ENCODE measurements around the gene KYAT1.

KYAT1 gene

GRCh38 chr9:128906741-128907140 lies 25.0 kb upstream of the KYAT1 start:
- no peak for FAIRE-seq

- no peak for FAIRE-seq
Observed at GRCh38 chr9:128905964-128906363, 24.2 kb upstream of the KYAT1 start.

DNA sequence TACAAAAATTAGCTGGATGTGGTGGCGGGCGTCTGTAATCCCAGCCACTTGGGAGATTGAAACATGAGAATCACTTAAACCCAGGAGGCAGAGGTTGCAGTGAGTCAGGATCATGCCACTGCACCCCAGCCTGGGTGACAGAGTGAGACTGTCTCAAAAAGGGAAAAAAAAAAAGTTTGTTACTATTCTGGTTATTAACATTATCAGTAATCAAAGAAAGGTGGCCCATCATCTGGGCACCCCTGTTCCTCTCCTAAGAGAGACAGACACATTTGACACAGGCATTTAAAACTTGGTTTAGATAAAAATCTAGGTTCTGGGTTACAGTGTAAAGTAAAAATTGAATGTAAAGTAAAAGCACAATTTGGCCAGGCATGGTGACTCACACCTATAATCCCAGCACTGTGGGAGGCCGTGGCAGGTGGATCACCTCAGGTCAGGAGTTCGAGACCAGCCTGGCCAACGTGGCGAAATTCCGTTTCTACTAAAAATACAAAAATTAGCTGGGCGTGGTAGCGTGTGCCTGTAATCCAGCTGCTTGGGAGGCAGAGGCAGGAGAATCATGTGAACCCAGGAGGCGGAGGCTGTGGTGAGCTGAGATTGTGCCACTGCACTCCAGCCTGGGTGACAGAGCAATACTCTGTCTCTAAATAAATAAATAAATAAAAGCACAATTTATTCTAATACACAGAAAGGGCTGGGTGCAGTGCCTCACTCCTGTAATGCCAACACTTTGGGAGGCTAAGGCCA lies 22.3 kb upstream of the KYAT1 start:
- FAIRE-seq = no peak

DNA sequence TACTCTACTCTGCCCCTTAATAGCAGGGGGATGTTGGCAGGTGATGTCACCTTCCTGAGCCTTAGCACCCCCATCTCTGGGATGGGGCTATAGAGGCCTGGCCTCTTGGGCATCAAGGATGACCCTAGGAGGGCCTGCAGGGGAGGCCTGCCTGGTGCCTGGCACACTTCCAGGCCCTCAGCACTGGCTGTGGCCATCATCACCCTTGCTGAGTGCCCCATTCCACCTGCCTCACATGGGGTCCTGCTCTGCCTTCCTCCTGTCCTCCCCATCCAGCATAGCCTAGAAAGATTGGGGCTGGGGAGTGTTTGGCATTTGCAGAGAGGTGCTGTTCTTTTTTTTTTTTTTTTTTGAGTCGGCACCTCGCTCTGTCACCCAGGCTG lies 21.3 kb upstream of the KYAT1 start:
- FAIRE-seq = no peak

GRCh38 chr9:128902351-128903078 lies 20.8 kb upstream of the KYAT1 start:
- FAIRE-seq = no peak

DNA sequence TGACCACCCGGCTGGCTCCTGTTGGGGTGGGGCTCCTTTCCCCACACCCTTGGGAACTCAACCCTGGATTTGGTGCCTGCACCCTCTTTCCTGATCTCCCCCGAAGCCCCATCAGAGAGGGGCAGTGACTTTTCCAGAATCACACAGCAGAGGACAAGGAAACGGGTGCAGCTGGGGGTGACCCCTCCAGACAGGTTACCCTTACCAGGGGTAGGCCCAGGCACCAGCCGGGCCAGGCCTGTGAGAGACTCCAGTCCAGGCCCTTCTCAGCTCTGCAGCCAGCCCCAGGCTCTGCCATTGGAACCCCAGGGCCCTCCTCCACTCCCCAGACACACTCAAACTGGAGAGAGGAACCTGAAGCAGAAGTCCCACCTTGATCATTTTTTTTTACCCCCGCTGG lies 20.1 kb upstream of the KYAT1 start:
- no peak for FAIRE-seq

DNA sequence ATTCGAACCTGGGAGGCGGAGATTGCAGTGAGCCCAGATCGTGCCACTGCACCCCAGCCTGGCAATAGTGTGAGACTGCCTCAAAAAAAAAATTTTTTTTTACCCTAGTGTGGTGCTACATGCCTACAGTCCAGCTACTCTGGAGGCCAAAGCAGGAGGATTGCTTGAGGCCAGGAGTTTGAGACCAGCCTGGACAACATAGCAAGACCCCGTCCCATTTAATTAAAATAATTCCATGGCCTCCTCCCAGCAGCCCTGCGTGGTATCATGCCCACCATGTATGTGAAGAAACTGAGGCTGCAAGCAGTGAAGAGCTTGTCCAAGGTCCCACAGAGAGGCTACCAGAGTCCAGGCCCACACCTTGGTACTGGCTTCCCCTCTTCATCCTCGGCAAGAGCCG lies 19.6 kb upstream of the KYAT1 start:
- FAIRE-seq = no peak

- FAIRE-seq = no peak
Observed at GRCh38 chr9:128899566-128900322, 18.0 kb upstream of the KYAT1 start.

- no peak for FAIRE-seq
Observed at GRCh38 chr9:128898845-128899565, 17.3 kb upstream of the KYAT1 start.

- no peak for FAIRE-seq
Observed at GRCh38 chr9:128898382-128898781, 16.6 kb upstream of the KYAT1 start.

DNA sequence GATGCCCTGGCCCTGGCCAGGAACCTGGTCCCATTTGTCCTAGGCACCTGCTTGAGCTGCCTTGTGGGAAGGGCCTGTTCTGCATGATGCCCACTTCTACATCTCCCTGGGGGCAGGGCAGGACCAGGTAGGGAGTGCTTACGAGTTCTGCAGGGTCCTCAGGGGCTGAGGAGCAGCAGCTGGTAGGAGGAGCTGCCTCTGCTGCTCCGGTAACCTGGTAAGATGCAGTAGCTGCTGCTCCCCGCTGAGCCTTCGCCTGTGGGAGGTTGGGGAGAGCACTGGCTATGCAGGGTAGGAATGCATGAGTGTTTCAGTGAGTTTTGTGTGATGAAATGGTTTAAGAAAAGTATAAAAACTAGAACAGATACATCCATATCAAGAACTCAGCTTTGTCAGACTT lies 13.8 kb upstream of the KYAT1 start:
- FAIRE-seq = no peak

GRCh38 chr9:128894764-128895163 lies 13.0 kb upstream of the KYAT1 start:
- no peak for FAIRE-seq

DNA sequence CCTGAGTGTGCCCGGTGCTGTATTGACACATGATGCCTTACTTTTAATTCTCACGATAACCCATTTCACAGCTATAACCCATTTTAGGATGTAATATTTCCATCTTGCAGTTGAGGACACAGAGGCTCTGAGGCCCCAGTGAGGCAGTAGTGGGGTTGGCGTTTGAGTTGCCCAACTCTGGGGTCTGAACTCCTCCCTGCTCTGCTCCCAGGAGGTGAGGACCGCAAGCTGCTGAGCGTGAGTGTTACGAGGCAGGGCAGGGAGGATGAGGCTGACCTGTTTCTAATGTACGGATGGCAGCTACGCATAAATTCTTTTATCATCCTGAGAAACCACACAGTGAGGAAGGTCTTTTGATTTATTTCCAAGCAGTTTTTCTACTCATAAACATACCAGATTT lies 11.6 kb upstream of the KYAT1 start:
- no peak for FAIRE-seq

DNA sequence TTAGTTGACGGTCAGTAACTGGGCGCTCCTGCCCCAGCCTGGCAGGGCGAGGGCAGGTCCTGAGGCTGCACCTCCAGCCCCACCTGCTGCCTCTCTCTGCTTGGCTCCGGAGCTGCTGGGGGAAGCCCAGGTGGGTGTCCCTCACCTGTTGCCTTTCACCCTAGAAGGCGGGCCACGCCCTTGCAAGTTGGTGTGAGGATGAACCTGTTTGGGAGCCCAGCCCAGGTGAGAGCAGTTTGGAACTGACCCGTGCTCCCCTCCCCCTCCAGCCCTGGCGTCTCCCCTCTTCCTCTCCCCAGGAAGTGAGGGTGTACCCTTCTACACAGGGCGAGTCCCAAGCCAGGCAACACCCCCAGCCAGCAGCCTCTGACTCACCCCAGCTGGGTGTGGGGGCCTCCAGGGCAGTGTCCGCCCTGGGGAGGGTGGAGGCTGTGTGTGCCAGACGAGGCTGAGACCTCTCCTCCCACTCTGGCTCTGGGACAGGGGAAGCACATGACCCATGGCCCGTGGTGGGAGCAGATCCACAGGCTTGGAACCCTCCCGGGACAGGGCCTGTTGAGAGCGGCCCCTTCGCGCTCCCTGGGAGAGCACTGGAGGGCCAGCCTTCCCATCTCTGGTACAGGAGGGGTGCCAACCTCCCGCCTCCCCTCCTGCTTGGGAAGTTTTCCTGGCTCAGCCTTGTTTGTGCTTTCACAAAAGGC lies 10.6 kb upstream of the KYAT1 start:
- FAIRE-seq = no peak

DNA sequence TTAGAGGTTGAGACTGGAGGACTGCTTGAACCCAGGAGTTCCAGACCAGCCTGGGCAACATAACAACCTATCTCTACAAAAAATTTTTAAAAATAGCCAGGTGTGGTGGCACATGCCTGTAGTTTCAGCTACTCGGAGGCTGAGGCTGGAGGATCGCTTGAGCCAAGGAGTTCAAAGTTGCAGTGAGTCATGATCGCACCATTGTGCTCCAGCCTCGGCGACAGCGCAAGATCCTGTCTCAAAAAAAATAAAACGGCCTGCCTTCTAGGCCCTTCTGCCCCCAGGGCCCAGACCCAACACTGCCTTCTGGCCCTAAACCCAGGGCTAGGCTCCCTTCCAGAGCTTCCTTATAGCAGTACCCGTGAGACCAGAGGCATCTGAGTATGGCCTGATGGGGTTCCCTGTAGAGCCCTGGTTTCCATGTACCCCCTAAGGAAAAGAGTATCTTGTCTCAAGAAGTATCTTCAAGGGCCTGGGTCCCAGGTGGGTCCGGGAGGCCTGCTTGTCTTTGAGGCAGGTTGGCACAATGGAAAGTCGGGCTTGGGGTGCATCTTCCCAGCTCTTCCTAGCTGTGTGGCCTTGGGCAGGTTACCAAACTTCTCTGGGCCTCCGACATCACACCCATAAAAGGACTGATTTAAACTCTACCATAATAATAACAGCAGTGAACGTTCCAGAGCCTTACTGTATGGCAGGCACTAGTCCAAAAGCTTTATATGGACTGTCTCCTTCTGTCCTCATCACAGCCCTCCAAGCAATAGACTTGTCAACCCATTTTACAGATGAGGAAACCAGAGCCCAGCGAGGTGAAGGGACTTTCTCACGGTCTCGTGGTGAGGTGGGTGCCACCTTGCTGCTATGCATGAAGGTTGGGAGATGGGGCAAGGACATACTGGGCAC lies 9.8 kb upstream of the KYAT1 start:
- no peak for FAIRE-seq

- FAIRE-seq = no peak
Observed at GRCh38 chr9:128887914-128888350, 6.2 kb upstream of the KYAT1 start.

DNA sequence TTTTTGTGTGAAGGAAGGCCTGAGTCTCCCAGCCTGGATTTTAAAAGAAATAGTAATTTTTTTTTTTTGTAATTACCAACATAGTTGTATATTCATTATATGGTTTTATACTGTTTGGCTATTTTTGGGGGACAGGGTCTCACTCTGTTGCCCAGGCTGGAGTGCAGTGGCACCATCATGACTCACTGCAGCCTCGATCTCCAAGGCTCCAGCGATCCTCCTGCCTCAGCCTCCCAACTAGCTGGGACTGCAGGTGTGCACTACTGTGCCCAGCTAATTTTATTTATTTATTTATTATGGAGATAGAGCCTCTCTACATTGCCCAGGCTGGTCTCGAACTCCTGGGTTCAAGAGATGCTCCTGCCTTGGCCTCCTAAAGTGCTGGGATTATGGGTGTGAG lies 5.3 kb upstream of the KYAT1 start:
- no peak for FAIRE-seq

DNA sequence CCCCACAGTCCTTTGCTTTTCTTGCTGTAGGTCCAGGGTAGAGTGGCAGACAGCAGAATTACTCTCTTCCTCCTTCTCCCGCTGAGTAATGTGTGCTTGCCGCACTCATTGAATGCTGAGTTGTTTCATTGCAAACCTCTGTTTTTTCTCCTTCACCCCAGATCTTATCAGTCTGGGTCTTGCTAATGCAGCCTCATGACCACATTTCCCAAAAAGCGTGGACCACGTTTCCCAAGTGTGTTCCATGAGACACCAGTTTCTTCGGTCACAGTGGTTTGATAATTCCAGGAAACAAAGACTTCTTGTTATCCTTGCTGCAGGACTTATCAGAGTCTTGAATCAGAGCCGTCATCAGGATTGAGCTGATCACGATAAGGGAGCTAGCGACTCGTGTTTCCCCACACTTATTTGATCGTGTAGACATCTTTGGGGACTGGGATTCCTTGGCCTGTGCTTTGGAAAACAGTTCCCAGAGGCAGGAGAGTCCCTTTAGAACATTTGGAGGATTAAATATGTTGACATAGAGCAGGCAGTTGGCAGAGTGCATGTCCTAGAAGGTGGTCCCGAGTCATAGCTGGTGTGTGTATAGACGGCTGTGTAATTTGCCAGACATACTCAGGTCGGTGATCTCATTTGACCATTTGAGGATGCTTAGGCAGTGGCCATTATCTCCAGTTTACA lies 4.6 kb upstream of the KYAT1 start:
- no peak for FAIRE-seq

GRCh38 chr9:128885798-128886197 lies 4.0 kb upstream of the KYAT1 start:
- FAIRE-seq = no peak

DNA sequence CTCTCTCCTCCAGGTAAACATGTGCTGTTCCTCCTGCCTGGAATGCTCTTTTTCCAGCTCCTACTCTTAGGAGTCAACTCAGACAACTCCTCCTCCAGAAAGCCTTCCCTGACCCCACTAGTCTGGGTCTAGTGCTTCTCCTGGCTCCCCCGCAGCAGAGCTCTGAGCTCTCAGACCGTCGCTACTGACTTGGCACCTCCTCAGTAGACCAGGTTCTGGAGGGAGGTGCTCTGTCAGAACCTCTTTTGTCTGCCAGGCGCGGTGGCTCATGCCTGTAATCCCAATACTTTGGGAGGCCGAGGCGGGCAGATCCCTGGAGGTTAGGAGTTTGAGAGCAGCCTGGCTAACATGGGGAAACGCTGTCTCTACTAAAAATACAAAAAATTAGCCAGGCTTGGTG lies 3.6 kb upstream of the KYAT1 start:
- FAIRE-seq = no peak

- no peak for FAIRE-seq
Observed at GRCh38 chr9:128884164-128884563, 2.4 kb upstream of the KYAT1 start.
